ENCODE data around the gene JMJD7.
A peak's percentile ranks its signal among the peaks of the same experiment; 100 is the strongest.

JMJD7 gene

DNA sequence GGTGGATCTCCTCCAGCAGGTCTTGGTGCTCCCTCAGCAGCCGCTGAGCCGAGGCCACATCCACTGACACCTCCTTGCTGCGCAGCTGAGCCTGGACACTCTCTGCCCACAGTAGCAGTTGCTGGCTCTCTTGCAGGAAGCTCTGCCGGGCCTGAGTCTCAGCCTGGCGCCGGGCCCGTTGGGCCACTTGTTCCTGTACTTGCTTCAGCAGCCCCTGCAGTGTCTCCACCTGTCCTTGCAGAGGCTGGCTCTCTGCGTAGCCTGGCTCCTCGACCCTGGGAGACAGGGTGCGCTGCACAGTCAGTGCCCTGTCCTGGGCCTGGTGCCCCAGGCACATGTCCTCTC lies 50.4 kb downstream of the JMJD7 start:
- H3K9me3 ChIP-seq (ENCODE audit: control insufficient read depth, insufficient read depth, low read length), result no peaks in the 10 kb centered on the region
- no peaks in the 10 kb centered on the region for H3K36me3 ChIP-seq (ENCODE audit: insufficient read depth, low read length)
- peaks cover 3% of the 10 kb centered on the region; the same call in 1 of the 2 replicates for H3K4me1 ChIP-seq (ENCODE audit: insufficient read depth, low read length)
- H3K9ac ChIP-seq (ENCODE audit: low read depth, low read length), result no peak overlapping the region

DNA sequence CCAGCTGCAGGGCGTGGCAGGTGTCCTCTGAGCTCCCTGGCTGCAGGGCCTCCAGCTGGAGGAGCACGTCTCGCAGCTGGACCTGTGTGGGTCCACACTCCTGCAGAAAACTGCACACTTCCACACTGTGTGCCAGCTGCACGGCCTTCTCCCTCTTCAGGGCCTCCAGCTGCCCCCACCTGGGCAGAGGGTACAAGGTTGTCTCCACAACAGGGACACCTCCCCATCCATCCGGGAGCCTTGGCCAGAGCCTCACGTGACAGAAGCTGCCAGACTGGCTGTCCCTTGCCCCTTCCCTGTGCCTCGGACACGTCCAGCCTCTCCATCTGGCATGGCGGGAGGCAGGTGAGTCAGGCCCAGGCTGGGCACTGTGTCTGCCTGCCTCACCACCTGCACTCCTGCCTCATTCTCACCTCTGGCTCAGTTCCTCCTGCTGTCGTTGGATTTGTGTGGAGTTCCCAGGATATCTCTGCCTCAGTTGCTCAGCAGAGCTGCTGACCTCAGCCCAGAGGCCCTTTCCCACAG lies 51.5 kb downstream of the JMJD7 start:
- H3K9ac ChIP-seq (ENCODE audit: low read depth, low read length), result no peak overlapping the region
- H3K9me3 ChIP-seq (ENCODE audit: control insufficient read depth, insufficient read depth, low read length), result no peaks in the 10 kb centered on the region
- H3K36me3 ChIP-seq (ENCODE audit: insufficient read depth, low read length), result no peaks in the 10 kb centered on the region
- peaks cover 3% of the 10 kb centered on the region; the same call in 1 of the 2 replicates for H3K4me1 ChIP-seq (ENCODE audit: insufficient read depth, low read length)

DNA sequence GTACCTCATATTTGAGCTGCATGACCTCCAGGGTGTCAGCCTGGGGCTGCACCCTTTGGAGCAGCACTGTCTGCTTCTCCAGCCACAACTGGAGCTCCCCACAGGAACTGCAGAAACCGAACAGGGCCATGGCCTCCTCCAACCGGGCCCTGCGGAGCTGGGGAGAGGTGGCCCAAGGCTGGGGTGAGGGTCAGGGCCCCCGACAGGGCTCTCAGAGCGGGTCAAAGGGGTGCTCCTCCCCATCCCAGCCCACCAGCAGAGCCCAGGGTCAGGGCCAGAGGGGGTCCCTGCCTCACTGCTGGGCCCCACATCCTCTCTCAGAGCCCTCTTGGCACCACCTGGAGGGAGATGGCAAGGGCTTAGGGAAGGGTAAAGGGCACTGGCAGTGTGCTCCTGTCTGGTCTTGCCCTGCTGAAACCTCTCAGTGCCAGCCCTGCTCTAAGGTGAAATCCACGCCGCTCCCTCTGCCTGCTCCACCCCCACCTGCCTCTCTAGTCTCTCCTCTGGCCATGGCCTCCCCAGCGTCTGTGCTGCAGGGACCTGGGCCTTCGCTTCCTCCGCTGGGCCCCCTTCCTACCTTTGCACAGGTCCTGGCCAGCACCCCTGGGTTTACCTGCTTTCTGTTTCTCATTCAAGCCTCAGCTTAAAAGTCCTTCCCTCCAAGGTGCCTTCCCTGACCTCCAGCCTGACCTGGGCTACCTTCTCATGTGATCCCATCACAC lies 52.4 kb downstream of the JMJD7 start:
- no peak overlapping the region for H3K9ac ChIP-seq (ENCODE audit: low read depth, low read length)
- no peaks in the 10 kb centered on the region for H3K36me3 ChIP-seq (ENCODE audit: insufficient read depth, low read length)
- H3K9me3 ChIP-seq (ENCODE audit: control insufficient read depth, insufficient read depth, low read length), result no peaks in the 10 kb centered on the region
- peaks cover 3% of the 10 kb centered on the region; the same call in 1 of the 2 replicates for H3K4me1 ChIP-seq (ENCODE audit: insufficient read depth, low read length)

DNA sequence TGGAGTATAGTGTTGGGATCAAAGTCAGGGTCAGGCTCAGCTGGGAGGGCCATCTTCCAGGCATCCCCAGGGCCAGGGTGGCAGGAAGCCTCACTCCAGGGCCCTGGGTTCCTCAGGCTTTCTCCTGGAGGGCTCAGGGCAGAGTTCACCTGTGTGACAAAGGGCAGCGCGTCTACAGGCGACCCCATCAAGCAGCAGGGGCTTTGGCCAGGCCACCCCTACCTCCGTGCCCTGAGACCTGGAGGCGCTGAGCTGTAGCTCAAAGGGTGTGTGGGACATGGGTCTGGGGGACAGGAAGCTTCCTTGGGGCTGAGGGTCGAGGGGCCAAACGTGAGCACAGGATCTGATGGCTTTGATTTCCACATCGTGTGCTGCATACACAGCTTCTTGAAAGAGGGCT lies 53.2 kb downstream of the JMJD7 start:
- Histone ChIP-seq H3K36me3 (ENCODE audit: insufficient read depth, low read length) (no peaks in the 10 kb centered on the region), H3K9ac (ENCODE audit: low read depth, low read length) (no peak overlapping the region), H3K4me1 (ENCODE audit: insufficient read depth, low read length) (peaks cover 3% of the 10 kb centered on the region; the same call in 1 of the 2 replicates), H3K9me3 (ENCODE audit: control insufficient read depth, insufficient read depth, low read length) (no peaks in the 10 kb centered on the region)

DNA sequence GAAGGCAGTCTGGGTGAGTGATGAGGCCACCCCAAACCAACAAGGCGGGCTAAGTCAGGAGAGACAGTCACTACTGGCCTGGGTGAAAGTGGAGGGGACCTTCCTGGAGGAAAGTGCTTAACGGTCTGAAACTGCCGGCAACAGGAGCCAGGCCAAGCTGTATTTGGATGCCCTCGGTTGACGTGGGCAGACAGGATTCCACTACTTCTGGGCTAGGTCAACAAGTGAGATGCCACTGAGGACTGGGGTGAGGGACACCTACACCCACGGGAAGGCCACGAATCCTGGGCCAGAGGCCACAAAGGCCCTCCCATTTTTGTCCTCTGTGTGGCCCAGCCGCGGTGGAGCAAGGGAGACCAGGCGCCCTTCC lies 53.6 kb downstream of the JMJD7 start:
- H3K36me3 ChIP-seq (ENCODE audit: insufficient read depth, low read length), result no peaks in the 10 kb centered on the region
- no peak overlapping the region for H3K9ac ChIP-seq (ENCODE audit: low read depth, low read length)
- H3K4me1 ChIP-seq (ENCODE audit: insufficient read depth, low read length), result peaks cover 3% of the 10 kb centered on the region; the same call in 1 of the 2 replicates
- H3K9me3 ChIP-seq (ENCODE audit: control insufficient read depth, insufficient read depth, low read length), result no peaks in the 10 kb centered on the region

DNA sequence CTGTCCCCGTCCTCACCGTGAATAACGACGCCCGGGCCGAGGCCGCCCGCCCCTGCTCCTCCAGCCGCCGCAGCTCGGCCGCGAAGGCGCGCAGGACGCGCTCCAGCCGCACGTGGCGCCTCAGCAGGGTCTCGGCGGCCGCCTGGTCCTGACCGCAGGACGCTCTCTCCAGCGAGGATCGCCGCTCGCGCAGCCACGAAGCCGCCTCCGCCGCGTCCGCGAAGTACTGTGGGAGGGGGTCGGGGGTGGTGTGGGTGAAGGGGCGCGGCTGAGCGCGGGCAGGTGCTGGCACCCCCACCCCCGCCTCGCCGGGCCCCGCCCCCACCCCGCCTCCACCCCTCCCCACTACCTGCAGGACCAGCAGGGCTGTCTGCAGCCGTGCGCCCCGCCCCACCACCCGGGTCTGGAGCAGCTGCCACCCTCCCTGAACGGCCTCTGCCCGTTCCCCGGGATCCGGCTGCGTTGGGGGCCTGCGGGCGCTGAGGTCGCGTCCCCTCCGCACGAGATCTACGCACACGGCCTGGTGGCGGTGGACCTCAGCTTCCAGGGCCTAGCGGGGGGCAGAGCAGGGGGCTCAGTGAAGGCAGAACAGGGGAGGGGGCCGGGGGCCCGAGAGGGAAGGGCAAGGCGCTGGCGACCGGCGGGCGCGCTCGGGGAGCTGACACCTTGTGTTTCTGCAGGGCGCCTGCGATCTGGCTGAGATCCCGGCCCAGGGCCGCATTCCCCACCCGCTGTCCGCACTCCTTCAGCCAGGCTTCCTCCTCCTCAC lies 54.2 kb downstream of the JMJD7 start:
- H3K9ac ChIP-seq (ENCODE audit: low read depth, low read length), result peak overlapping the region; percentile 51
- H3K9me3 ChIP-seq (ENCODE audit: control insufficient read depth, insufficient read depth, low read length), result no peaks in the 10 kb centered on the region
- H3K36me3 ChIP-seq (ENCODE audit: insufficient read depth, low read length), result no peaks in the 10 kb centered on the region
- H3K4me1 ChIP-seq (ENCODE audit: insufficient read depth, low read length), result peaks cover 3% of the 10 kb centered on the region; the same call in 1 of the 2 replicates

DNA sequence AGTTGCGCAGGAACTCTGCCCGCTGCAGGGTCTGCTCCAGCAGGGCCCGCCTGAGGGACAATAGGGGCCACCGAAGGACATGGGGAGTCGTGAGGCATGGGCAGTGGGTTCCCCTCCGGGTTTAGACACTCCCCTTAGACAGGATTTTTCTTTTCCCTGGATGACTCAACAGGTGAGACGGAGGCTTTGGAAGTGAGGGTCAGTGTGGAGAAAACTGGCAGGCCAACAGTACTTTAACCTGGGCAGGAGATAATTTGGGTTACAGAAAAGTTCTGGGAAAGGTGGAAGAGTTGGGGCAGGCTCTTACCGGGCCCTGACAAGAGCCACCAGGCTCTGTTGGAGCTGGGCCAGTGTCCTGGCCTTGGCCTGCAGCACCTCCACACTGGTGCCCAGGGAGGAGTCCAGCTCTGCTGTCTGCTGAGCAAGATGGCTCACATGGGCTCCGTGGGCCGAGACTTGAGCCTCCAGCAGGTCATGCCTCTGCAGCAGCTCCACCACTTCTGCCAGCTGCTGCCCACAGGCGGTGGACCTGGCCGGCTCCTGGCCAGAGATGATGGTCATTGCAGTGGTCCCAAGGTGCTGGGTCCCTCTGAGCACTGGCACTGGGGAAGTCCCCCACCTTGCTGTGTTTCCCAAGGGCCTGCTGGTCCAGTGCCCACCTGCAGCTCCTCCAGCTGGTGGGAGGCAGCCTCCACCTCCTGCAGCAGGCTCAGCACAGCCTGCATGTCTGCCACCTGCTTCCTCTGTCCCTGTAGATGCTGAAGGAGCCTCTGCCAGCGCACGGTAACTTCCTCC lies 55.0 kb downstream of the JMJD7 start:
- no peaks in the 10 kb centered on the region for H3K36me3 ChIP-seq (ENCODE audit: insufficient read depth, low read length)
- H3K9ac ChIP-seq (ENCODE audit: low read depth, low read length), result peak overlapping the region; percentile 51
- H3K9me3 ChIP-seq (ENCODE audit: control insufficient read depth, insufficient read depth, low read length), result no peaks in the 10 kb centered on the region
- H3K4me1 ChIP-seq (ENCODE audit: insufficient read depth, low read length), result peaks cover 3% of the 10 kb centered on the region; the same call in 1 of the 2 replicates

DNA sequence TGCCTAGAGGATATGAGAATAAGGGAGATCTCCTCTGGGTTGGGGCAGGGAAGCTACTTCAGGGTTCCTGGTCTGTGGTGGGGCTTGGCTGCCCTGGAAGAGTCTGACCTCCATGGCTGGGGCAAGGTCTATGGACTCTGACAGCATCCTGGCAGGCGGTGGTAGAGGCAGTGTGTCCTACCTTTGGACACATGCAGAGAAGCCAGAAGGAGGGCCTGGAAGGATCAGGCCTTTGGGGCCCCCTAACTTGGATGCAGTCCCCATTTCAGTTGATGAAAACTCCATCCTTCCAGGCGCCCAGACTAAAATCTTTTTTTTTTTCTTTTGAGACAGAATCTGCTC lies 55.6 kb downstream of the JMJD7 start:
- H3K9ac ChIP-seq (ENCODE audit: low read depth, low read length), result no peak overlapping the region
- peaks cover 3% of the 10 kb centered on the region; the same call in 1 of the 2 replicates for H3K4me1 ChIP-seq (ENCODE audit: insufficient read depth, low read length)
- no peaks in the 10 kb centered on the region for H3K9me3 ChIP-seq (ENCODE audit: control insufficient read depth, insufficient read depth, low read length)
- no peaks in the 10 kb centered on the region for H3K36me3 ChIP-seq (ENCODE audit: insufficient read depth, low read length)

DNA sequence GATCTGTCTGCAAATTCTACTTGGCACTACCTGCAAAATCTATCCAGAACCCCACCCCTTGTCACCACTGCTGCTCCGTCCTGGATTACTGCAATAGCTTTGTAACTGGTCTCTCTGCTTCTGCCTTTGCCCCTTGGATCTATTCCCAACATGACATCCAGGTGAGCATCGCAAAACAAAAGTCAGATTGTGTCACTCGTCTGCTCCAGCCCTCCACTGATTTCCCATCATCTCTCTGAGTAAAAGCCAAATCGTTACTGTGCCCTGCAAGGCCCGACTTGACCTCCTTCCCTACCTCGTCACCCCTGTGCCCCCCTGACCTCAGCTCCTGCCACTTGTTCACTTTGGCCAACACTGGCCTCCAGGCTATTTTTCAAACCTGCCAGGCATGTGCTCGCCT lies 56.6 kb downstream of the JMJD7 start:
- Histone ChIP-seq H3K36me3 (ENCODE audit: insufficient read depth, low read length) (no peaks in the 10 kb centered on the region), H3K4me1 (ENCODE audit: insufficient read depth, low read length) (peaks cover 3% of the 10 kb centered on the region; the same call in 1 of the 2 replicates), H3K9me3 (ENCODE audit: control insufficient read depth, insufficient read depth, low read length) (no peaks in the 10 kb centered on the region), H3K9ac (ENCODE audit: low read depth, low read length) (no peak overlapping the region)

DNA sequence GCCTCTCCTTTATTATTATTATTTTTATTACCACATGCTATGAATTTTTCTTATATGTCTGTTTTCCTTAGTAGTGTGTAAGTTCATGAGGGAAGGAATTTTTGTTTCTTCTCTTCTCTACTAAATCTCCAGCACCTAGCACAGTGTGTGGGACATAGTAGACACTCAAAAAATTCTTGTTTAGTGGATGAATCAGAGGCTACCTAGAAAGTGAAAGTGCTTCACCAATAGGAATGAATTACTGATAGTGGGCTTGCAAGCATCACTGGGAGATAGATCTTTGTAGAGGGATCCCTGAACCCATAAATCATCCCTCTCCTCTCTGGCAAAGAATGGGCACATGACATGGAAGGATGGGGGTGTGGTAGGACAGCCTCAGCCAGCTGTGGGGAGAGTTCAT lies 57.4 kb downstream of the JMJD7 start:
- Histone ChIP-seq H3K4me1 (ENCODE audit: insufficient read depth, low read length) (peaks cover 3% of the 10 kb centered on the region; the same call in 1 of the 2 replicates), H3K9me3 (ENCODE audit: control insufficient read depth, insufficient read depth, low read length) (no peaks in the 10 kb centered on the region), H3K36me3 (ENCODE audit: insufficient read depth, low read length) (no peaks in the 10 kb centered on the region)

DNA sequence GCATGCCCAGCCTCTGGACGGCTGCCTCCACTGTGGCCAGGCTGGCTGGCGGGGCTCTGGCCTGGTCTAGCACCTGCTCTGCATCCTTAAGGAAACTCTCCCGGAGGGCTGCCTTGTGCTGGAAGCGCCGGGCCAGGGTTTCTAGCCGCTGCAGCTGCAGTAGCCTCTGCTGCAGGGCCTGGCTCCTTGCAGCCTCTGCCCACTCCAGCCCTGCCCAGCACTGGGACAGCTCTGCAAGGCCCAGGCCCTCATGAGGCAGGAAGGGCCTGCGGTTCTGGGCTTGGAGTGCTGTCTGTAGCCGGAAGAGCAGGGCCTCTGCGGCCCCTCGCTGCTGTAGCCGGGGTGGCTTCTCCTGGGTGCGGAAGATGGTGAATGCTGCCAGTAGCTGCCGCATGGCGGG lies 57.9 kb downstream of the JMJD7 start:
- H3K36me3 ChIP-seq (ENCODE audit: insufficient read depth, low read length), result no peaks in the 10 kb centered on the region
- H3K9ac ChIP-seq (ENCODE audit: low read depth, low read length), result no peak overlapping the region
- H3K9me3 ChIP-seq (ENCODE audit: control insufficient read depth, insufficient read depth, low read length), result no peaks in the 10 kb centered on the region
- H3K4me1 ChIP-seq (ENCODE audit: insufficient read depth, low read length), result peaks cover 3% of the 10 kb centered on the region; the same call in 1 of the 2 replicates

More for the DNA sequence above, 57.4 kb downstream of the JMJD7 start:
- no peak overlapping the region for H3K9ac ChIP-seq (ENCODE audit: low read depth, low read length)

DNA sequence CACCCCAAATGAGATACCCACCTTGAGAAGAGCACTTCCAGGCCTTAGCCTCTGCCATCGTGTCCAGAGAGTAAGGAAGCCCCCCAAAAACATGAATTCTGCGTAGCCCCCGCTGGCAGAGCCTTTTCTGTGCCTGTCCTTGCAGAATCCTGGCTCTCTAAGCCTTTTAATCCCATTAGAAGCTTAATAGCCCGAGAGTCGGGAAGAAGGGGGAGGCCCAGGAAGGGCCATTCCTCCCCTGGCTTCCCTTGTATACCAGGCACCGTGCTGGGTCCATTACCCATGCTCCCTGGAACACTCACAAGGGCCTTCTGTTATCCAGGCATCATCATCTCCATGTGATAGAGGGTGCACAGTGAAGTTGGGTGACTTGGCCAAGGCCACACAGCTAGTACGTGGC lies 58.8 kb downstream of the JMJD7 start:
- H3K36me3 ChIP-seq (ENCODE audit: insufficient read depth, low read length), result no peaks in the 10 kb centered on the region
- no peak overlapping the region for H3K9ac ChIP-seq (ENCODE audit: low read depth, low read length)
- no peaks in the 10 kb centered on the region for H3K9me3 ChIP-seq (ENCODE audit: control insufficient read depth, insufficient read depth, low read length)
- H3K4me1 ChIP-seq (ENCODE audit: insufficient read depth, low read length), result peaks cover 6% of the 10 kb centered on the region; the same call in 1 of the 2 replicates

DNA sequence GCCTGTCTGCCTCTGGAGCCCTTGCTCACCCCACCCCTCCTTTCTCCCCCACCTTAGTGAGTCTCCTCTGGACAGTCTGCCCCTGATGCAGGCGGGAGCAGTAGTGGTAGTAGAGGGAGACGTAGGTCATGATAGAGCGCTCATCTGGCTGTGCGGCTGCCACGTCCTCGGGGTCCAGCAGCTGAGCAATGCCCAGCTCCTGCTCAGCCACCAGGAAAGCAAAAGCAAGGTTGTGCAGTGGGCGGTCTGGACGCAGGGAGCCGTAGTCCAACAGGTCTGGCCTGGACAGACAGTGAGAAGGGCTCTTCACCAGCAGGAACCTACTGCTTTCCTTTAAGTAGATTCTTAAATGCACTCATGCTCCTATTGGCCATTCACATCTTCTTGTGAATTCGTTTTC lies 59.3 kb downstream of the JMJD7 start:
- no peaks in the 10 kb centered on the region for H3K36me3 ChIP-seq (ENCODE audit: insufficient read depth, low read length)
- no peak overlapping the region for H3K9ac ChIP-seq (ENCODE audit: low read depth, low read length)
- peaks cover 6% of the 10 kb centered on the region; the same call in 1 of the 2 replicates for H3K4me1 ChIP-seq (ENCODE audit: insufficient read depth, low read length)
- no peaks in the 10 kb centered on the region for H3K9me3 ChIP-seq (ENCODE audit: control insufficient read depth, insufficient read depth, low read length)

Measured in ES-I3 (cell line).